IPS-18a (cell line): ENCODE results near the gene ISOC2.

Experiments used
- H3K27ac ChIP-seq: one replicate; pipeline ENCODE4 v1.5.1; 2013; ENCODE audit warnings: low read length
- H3K27me3 ChIP-seq: one replicate; pipeline ENCODE4 v1.6.1; 2013; ENCODE audit warnings: mild to moderate bottlenecking, low read length; ENCODE audit not compliant: control insufficient read depth, insufficient read depth
- H3K36me3 ChIP-seq: one replicate; pipeline ENCODE4 v1.6.1; 2013; ENCODE audit warnings: low read depth, low read length; ENCODE audit not compliant: control insufficient read depth
- H3K4me1 ChIP-seq: one replicate; pipeline ENCODE4 v1.6.1; 2013; ENCODE audit warnings: low read depth, low read length; ENCODE audit not compliant: control insufficient read depth
- H3K4me3 ChIP-seq: one replicate; pipeline ENCODE4 v1.5.1; 2013; ENCODE audit warnings: low read length
- H3K9ac ChIP-seq: one replicate; pipeline ENCODE4 v1.6.1; 2013; ENCODE audit warnings: mild to moderate bottlenecking, low read length, moderate library complexity
- H3K9me3 ChIP-seq: one replicate; pipeline ENCODE4 v1.6.1; 2013; ENCODE audit warnings: low read depth, low read length; ENCODE audit not compliant: control insufficient read depth

The ISOC2 gene

DNA sequence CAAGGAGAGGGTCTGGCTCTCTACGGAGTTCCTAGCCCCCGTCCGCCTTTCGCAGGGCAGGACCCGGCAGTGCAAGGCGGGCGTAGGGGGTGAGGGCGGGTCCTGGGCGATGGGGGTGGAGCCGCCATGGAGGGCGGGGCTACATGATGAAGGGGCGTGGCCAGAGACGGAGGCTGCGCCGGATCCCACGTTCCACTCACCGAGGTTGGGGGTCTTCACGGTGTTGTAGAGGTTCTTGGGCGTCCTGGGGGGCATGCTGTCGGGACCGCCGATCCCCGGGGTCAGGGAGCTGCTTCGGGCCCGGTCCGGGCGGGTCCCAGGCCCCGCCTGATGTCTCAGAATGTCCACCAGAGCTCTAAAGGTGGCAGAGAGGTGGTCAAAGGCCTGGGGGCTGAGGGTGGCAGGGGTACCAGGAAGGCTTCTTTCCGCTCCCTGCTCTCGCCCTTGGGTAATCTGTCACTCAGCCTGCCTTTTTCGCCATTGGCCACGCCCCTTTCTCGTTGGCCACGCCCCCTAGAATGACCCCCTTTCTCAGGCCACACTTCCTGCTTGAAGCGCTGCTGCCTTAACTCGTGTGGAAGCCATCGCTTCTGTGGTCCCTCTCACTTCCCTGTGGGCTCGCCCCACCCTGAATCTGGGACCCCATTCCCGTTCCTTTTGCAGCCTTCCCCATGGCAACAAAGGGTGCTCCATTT is 20.9 kb downstream of the ISOC2 start:
- Histone ChIP-seq H3K4me3 (peak overlapping the region; percentile 63), H3K9ac (no peak overlapping the region), H3K9me3 (no peaks in the 10 kb centered on the region), H3K27me3 (peaks cover 76% of the 10 kb centered on the region), H3K36me3 (no peaks in the 10 kb centered on the region), H3K27ac (no peak overlapping the region), H3K4me1 (peaks cover 12% of the 10 kb centered on the region)

DNA sequence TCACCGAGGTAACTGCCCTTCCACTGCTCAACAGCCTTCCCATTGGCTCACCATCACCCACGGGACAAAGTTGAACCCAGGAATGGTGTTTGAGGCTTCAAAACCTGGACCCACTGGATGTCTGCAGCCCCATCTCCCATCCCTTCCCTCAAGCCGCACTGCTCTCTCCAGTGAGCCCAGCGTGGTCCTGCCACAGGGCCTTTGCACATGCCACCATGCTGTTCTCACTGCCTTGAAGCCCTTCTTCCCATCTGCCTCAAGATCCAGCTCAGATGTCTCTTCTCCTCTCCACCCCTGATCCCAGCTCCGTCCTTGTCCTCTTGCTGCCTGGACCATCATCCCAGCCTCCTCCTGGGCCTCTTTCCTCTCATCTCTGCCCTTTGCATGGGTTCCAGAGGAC is 22.4 kb downstream of the ISOC2 start:
- Histone ChIP-seq H3K9ac (no peak overlapping the region), H3K9me3 (no peaks in the 10 kb centered on the region), H3K4me3 (no peak overlapping the region), H3K36me3 (no peaks in the 10 kb centered on the region), H3K27me3 (peaks cover 61% of the 10 kb centered on the region), H3K4me1 (peaks cover 12% of the 10 kb centered on the region), H3K27ac (no peak overlapping the region)

DNA sequence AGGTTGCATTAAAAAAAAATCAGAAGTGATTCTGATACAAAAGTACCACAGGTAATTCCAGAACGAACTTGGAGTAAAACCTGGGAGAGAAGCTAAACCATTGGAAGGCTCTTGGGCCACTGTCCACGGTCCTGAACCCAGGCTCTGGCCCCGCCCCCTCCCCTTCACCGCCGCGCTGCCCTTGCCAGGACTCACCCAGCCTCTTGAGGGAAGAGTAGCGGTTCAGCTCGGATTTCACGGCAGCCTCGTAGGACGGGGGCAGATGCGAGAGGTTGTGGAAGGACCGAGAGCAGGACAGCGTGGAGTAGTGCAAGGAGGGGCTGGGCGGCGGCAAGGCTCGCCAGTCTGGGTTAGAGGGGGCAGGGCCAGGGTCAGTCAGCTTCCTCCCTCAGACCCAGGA is 24.0 kb downstream of the ISOC2 start:
- Histone ChIP-seq H3K9me3 (no peaks in the 10 kb centered on the region), H3K36me3 (no peaks in the 10 kb centered on the region), H3K4me1 (peaks cover 12% of the 10 kb centered on the region), H3K27ac (no peak overlapping the region), H3K9ac (no peak overlapping the region), H3K27me3 (peaks cover 46% of the 10 kb centered on the region), H3K4me3 (no peak overlapping the region)

DNA sequence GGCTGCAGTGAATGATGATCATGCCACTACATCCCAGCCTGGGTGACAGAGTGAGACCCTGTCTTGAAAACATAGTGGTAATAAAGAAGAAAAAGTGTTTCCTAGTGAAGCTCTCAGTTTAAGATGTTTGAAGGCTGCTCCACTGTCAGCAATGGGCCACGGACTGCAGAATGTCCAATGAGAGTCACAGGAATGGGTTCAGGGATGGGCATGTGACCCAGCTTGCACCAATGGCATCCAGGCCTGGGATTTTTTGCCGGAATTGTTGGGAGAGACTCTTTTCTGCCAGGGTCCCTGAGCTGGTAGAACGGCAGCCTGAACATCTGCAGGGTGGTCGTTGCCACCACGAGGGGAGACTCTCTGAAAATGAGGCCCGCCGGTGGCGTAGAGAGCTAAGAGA is 24.6 kb downstream of the ISOC2 start:
- Histone ChIP-seq H3K36me3 (no peaks in the 10 kb centered on the region), H3K27me3 (peaks cover 40% of the 10 kb centered on the region), H3K4me1 (peaks cover 12% of the 10 kb centered on the region), H3K9ac (no peak overlapping the region), H3K27ac (no peak overlapping the region), H3K9me3 (no peaks in the 10 kb centered on the region), H3K4me3 (no peak overlapping the region)

DNA sequence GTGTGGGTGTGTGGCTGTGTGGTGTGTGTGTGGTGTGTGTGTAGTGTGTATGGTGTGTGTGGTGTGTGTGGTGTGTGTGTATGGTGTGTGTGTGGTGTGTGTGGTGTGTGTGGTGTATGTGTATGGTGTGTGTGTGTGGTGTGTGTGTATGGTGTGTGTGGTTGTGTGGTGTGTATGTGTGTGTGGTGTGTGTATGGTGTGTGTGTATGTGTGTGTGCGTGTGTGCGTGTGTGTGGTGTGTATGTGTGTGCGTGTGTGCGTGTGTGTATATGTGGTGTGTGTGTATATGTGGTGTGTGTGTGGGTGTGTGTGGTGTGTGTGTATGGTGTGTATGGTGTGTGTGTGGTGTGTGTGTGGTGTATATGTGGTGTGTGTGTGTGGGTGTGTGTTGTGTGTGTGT is 26.4 kb downstream of the ISOC2 start:
- peaks cover 22% of the 10 kb centered on the region for H3K27me3 ChIP-seq

DNA sequence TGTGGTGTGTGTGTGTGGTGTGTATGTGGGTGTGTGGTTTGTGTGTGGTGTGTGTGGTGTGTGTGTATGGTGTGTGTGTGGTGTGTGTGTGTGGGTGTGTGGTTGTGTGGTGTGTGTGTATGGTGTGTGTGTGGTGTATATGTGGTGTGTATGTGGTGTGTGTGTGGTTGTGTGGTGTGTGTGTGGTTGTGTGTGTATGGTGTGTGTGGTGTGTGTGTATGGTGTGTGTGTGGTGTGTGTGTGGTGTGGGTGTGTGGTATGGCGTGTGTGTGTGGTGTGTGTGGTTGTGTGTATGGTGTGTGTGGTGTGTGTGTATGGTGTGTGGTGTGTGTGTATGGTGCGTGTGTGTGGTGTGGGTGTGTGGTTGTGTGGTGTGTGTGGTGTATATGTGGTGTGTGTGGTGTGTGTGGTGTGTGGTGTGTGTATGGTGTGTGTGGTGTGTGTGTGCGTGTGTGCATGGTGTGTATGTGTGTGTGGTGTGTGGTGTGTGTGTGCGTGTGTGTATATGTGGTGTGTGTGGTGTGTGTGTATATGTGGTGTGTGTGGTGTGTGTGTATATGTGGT is 27.0 kb downstream of the ISOC2 start:
- Histone ChIP-seq H3K27ac (no peak overlapping the region), H3K9me3 (no peaks in the 10 kb centered on the region), H3K36me3 (no peaks in the 10 kb centered on the region), H3K9ac (no peak overlapping the region), H3K4me1 (no peaks in the 10 kb centered on the region), H3K4me3 (no peak overlapping the region), H3K27me3 (peaks cover 17% of the 10 kb centered on the region)

More for the DNA sequence above, 26.4 kb downstream of the ISOC2 start:
- Histone ChIP-seq H3K9me3 (no peaks in the 10 kb centered on the region), H3K27ac (no peak overlapping the region), H3K4me1 (peaks cover under 1% of the 10 kb centered on the region), H3K4me3 (no peak overlapping the region), H3K9ac (no peak overlapping the region), H3K36me3 (no peaks in the 10 kb centered on the region)

DNA sequence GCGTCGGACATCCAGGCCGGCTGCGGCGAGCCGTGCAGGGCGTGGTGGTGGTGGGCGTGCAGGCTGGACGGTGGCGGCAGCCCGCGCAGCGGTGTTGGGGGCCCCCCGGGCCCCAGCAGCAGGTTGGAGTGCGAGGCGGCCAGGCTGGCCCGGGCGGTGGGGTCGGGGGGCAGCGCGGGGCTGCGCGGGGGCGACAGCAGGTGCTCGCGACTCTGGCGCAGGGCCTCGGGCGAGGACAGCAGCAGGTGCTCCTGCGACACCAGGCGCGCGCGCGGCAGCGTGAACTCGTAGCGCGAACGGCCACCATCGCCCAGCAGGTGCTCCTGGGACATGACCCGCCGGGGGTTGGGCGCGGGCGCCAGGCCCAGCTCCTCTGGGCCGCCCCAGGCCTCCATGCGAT is 28.1 kb downstream of the ISOC2 start:
- Histone ChIP-seq H3K36me3 (no peaks in the 10 kb centered on the region), H3K9me3 (no peaks in the 10 kb centered on the region), H3K9ac (no peak overlapping the region), H3K4me3 (no peak overlapping the region), H3K4me1 (no peaks in the 10 kb centered on the region), H3K27ac (no peak overlapping the region), H3K27me3 (peaks cover 5% of the 10 kb centered on the region)

DNA sequence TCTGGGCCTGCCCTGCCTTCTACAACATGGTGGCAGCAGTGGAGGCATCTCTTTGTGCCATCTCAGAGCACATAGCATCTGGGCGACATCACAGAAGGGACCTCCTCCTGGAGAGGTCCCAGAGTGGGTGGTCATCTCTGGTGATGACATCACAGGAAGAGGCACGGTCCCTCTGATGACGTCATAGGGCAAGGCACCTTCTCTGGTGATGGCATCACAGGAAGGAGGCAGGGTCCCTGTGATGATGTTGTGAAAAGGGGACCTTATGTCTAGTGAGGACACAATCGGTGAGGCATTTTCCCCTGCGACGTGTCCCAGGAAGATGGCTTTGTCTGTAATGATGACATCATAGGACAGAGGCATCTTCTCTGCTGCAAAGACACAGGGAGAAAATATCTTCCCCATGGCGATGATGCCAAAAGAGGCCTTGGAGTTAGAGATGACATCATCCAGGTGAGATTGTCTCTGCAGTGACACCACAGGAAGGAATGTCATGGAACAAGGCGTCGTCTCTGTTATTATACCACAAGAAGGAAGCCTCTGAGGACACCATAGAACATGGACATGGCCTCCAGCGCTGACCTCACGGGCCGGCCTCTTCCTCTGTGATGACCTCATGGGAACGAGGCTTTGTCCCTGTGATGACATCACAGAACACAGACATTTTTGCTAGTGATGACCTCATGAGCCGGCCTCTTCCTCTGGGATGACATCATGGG is 29.0 kb downstream of the ISOC2 start:
- no peaks in the 10 kb centered on the region for H3K4me1 ChIP-seq
- H3K9me3 ChIP-seq = no peaks in the 10 kb centered on the region
- H3K27me3 ChIP-seq = no peaks in the 10 kb centered on the region
- no peak overlapping the region for H3K4me3 ChIP-seq
- no peaks in the 10 kb centered on the region for H3K36me3 ChIP-seq
- H3K9ac ChIP-seq = no peak overlapping the region
- H3K27ac ChIP-seq = no peak overlapping the region

DNA sequence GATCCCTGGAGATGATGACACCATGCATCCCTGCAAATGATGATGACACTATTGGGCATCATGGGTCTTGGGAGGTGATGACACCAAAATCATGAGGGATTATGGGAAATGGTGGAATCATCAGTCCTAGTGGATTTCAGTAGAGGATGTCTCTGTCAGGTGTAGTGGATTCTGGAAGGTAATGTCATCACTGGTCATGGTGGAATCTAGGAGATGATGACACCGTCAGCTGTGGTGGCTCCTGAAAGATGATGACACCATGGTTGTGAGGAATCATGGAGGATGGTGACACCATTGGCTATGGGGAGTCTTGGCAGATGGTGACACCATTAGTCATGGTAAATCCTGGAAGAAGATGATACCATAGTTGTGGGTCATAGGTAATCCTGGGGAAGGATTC is 30.3 kb downstream of the ISOC2 start:
- H3K4me1 ChIP-seq = no peaks in the 10 kb centered on the region
- H3K27me3 ChIP-seq = no peaks in the 10 kb centered on the region
- no peak overlapping the region for H3K4me3 ChIP-seq
- no peaks in the 10 kb centered on the region for H3K9me3 ChIP-seq
- no peak overlapping the region for H3K27ac ChIP-seq
- no peak overlapping the region for H3K9ac ChIP-seq
- H3K36me3 ChIP-seq = no peaks in the 10 kb centered on the region

DNA sequence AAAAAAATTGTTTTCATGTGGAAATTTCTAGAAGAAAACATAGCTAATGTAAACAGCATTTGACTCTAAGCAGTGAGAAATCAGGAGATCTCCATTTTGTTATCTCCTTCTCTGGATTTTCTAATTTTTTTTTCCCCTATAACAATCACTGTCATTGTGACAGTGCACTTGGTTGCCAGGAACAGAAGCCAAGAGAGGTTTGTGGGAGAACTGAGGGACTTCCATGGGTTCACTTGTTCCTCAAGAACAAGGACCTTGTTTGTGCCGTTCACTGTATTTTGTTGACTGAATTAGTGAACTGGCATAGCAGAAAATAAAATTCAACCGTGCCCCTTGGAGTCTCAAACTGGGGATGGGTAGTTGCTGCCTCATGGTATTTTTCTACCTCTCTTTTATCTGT is 35.4 kb downstream of the ISOC2 start:
- Histone ChIP-seq H3K27me3 (no peaks in the 10 kb centered on the region), H3K36me3 (no peaks in the 10 kb centered on the region), H3K9ac (no peak overlapping the region), H3K4me1 (no peaks in the 10 kb centered on the region), H3K27ac (no peak overlapping the region), H3K9me3 (no peaks in the 10 kb centered on the region), H3K4me3 (no peak overlapping the region)

DNA sequence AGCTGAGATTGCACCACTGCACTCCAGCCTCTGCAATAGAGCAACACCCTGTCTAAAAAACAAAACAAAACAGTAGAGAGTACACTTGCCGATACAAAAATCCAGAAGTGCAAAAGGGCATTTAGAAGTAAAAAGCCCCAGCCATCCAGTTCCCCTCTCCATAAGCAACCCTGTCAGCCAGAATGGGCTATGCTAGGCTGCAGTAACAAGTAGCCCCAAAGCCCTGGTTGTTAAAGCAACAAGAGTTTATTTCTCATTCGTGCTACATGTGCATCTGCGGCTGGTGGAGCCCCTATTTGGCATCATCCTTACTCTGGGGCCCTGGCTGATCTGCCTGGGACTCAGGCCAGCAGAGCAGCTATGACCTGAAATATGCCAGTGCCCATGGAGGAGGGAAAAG is 36.9 kb downstream of the ISOC2 start:
- Histone ChIP-seq H3K9me3 (no peaks in the 10 kb centered on the region), H3K4me1 (no peaks in the 10 kb centered on the region), H3K9ac (no peak overlapping the region), H3K27ac (no peak overlapping the region), H3K36me3 (no peaks in the 10 kb centered on the region), H3K27me3 (no peaks in the 10 kb centered on the region), H3K4me3 (no peak overlapping the region)
